Right cardiac atrium (tissue), 5 donors: ENCODE data around the gene LGALS7B. TPM values are rescaled to one million over a fixed set of nuclear protein-coding genes. Genes with fewer than 3 reads are reported as not detected.
"Not testable (repeated sequence)": the region's sequence is repeated elsewhere in the genome, so short reads cannot be mapped to it uniquely, and the experiment has no call there.

Experiments used
- ATAC-seq, 2 donors: fragments of 200-7000 bp; cut with Tn5 transposase; one replicate each; pipeline versions ENCODE4 v1.8.0 to v1.9.1; 2020; ENCODE audit warnings: moderate library complexity in 2 of 2, mild to moderate bottlenecking in 1 of 2
- DNase-seq, 3 donors: peaks; one replicate each; pipeline ENCODE4 v3.0.0-alpha.2; 2020
- H3K27ac ChIP-seq: one replicate; pipeline ENCODE4 v1.5.1; 2013; ENCODE audit warnings: mild to moderate bottlenecking, low read length, control low read depth, moderate library complexity
- H3K27me3 ChIP-seq: one replicate; pipeline ENCODE4 v1.6.1; 2013; ENCODE audit not compliant: control insufficient read depth, insufficient read depth
- H3K4me1 ChIP-seq: one replicate; pipeline ENCODE4 v1.6.1; 2013; ENCODE audit warnings: low read length; ENCODE audit not compliant: control insufficient read depth, insufficient read depth
- H3K4me3 ChIP-seq: one replicate; pipeline ENCODE4 v1.5.1; 2013; ENCODE audit warnings: low read length, control low read depth
- H3K9me3 ChIP-seq: one replicate; pipeline ENCODE4 v1.6.1; 2013; ENCODE audit warnings: low read length; ENCODE audit not compliant: control insufficient read depth
- WGBS: extraction: QIAGEN DNeasy Blood & Tissue Kit; methylation state at CpG from one replicate; pipeline ENCODE4 v1.1.7; 2013; 5-methylcytosine and 5-hydroxymethylcytosine counted together
- intact Hi-C, 4 donors: fragments of 100-400 bp; cut with DNase I; formaldehyde crosslinking; loops; one replicate each; pipeline versions ENCODE4 v1.11.0 to v1.14.0; 2022 to 2023
- polyA plus RNA-seq: library from polyadenylated mRNA; stranded (reverse); fragments of 200-250 nt; gene quantifications from one replicate; pipeline ENCODE4 v1.2.3, GENCODE V29; 2013
- total RNA-seq, 4 donors: library from RNA; stranded (reverse); fragmentation: NEBNext Ultra II Directional; extraction: Animal tissue kit (Norgen Biotek cat#: 25700); gene quantifications; one replicate each; pipeline ENCODE4 v1.2.1, GENCODE V29; 2021
- donor health status: healthy with polysubstance abuse.
- donor health status: DM: no; HTN: yes; CAD: no.
- donor health status: DM: no; HTN: no; CAD: no.
- donor health status: DM: no; HTN: yes; CAD: no; lungs with severe emphysema.
- donor health status: DM: yes; HTN: yes; CAD: no.

Gene LGALS7B
- total and polyA plus RNA-seq, 5 donors: 0.70 TPM; not detected in 4

GRCh38 chr19:38829203-38829602 is 40.2 kb downstream of the LGALS7B start:
- H3K27ac ChIP-seq, ATAC-seq, H3K27me3 ChIP-seq, intact Hi-C loops, H3K9me3 ChIP-seq, H3K4me3 ChIP-seq: not testable (repeated sequence)
- WGBS: 94% methylated on average over 7 of the region's 7 CpGs
- peaks cover 10% of the 10 kb centered on the region for H3K4me1 ChIP-seq
- DNase-seq: peak in 1 of 3 donors; percentile 15

GRCh38 chr19:38830039-38830733 is 41.2 kb downstream of the LGALS7B start:
- Histone ChIP-seq H3K4me1 (peaks cover 10% of the 10 kb centered on the region), H3K4me3 (no peak overlapping the region), H3K9me3 (no peaks in the 10 kb centered on the region), H3K27ac (no peak overlapping the region), H3K27me3 (no peaks in the 10 kb centered on the region)
- ATAC-seq (no peak), DNase-seq (peak in 1 of 3 donors; percentile 4)
- intact Hi-C loops: loop anchor here in 2 of 4 donors (10.0 kb wide), 1 partner anchor 185 kb away; the partner anchor contains the start of gene ACTN4 (in 2 of the 2)
- 82% methylated on average over 4 of the region's 4 CpGs for WGBS

DNA sequence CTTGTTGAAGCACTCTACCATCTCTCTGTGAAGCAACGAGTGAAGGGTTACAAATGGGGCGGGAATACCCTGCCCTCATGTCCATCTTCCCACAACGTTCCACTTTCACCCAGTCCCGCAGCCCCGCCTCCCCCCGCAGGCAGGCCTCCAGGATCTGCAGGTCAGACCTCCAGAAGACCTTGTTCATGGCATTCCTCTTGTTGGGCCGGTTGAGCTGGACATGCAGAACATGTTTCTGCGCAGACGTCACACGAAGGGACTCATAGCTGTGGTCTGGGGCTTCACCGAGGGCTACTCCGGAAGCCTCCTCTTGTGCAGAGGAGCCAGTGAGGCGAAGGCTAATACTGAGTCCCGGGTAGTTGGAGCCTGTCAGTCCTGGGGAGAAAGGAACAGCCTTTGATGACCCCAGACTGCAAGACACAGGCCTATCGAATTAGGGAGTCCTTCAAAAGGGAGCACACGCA is 42.2 kb downstream of the LGALS7B start:
- H3K4me1 ChIP-seq: peaks cover 10% of the 10 kb centered on the region

DNA sequence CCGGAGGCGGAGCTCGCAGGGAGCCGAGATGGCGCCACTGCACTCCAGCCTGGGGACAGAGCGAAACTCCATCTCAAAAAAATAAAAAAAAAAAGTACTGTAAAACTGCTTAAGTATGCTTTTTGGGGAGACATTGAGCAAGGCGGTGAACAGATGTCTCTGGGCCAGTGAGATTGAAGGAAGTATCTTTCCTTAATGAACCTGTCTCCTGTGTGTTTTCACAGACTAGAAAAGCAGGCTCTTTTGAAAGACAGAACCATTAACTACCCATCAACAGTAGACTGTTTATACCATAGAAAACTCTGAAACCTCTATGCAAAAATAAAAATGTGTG is 44.1 kb downstream of the LGALS7B start:
- Histone ChIP-seq H3K9me3 (no peaks in the 10 kb centered on the region), H3K4me3 (no peak overlapping the region), H3K27me3 (no peaks in the 10 kb centered on the region), H3K4me1 (peaks cover 4% of the 10 kb centered on the region), H3K27ac (no peak overlapping the region)
- ATAC-seq (no peak), DNase-seq (no peak)
- intact Hi-C loops: loop anchor here in 3 of 4 donors (2.0 to 10.0 kb wide), 2 partner anchors 16 to 188 kb away; partner anchors contain the start of genes ACTN4 (in 2 of the 3) and HNRNPL (in 1 of the 3)
- 93% methylated on average over 7 of the region's 7 CpGs for WGBS

More for the DNA sequence above, 42.2 kb downstream of the LGALS7B start:
- intact Hi-C loops: loop anchor here in 2 of 4 donors (10.0 kb wide), 1 partner anchor 186 kb away; the partner anchor contains the start of gene ACTN4 (in 2 of the 2)
- H3K9me3 ChIP-seq: no peaks in the 10 kb centered on the region
- H3K27ac ChIP-seq: peak overlapping the region; percentile 97
- peak overlapping the region; percentile 74 for H3K4me3 ChIP-seq
- DNase-seq: peak; percentile 74 to 87 (median 86)
- 3% methylated on average over 16 of the region's 16 CpGs for WGBS
- peak; percentile 59 to 63 for ATAC-seq
- no peaks in the 10 kb centered on the region for H3K27me3 ChIP-seq

GRCh38 chr19:38834104-38834490 is 45.1 kb downstream of the LGALS7B start:
- no peaks in the 10 kb centered on the region for H3K9me3 ChIP-seq
- intact Hi-C loops: loop anchor here in 2 of 4 donors (10.0 kb wide), 1 partner anchor 189 kb away; the partner anchor contains the start of gene ACTN4 (in 2 of the 2)
- H3K27ac ChIP-seq: no peak overlapping the region
- ATAC-seq: no peak
- no peak overlapping the region for H3K4me3 ChIP-seq
- peaks cover 4% of the 10 kb centered on the region for H3K4me1 ChIP-seq
- no peaks in the 10 kb centered on the region for H3K27me3 ChIP-seq
- WGBS: 90% methylated on average over 4 of the region's 4 CpGs
- DNase-seq: peak in 1 of 3 donors; percentile 9

GRCh38 chr19:38834590-38834989 is 45.6 kb downstream of the LGALS7B start:
- no peak overlapping the region for H3K4me3 ChIP-seq
- 95% methylated on average over 6 of the region's 6 CpGs for WGBS
- H3K27me3 ChIP-seq: no peaks in the 10 kb centered on the region
- H3K27ac ChIP-seq: no peak overlapping the region
- intact Hi-C loops: loop anchor here in 2 of 4 donors (10.0 kb wide), 1 partner anchor 190 kb away; the partner anchor contains the start of gene ACTN4 (in 2 of the 2)
- no peak for ATAC-seq
- DNase-seq: peak in 1 of 3 donors; percentile 27
- peaks cover 4% of the 10 kb centered on the region for H3K4me1 ChIP-seq
- H3K9me3 ChIP-seq: no peaks in the 10 kb centered on the region

GRCh38 chr19:38836159-38836982 is 47.4 kb downstream of the LGALS7B start:
- H3K4me1 ChIP-seq: peaks cover 4% of the 10 kb centered on the region
- peak in 2 of 3 donors; percentile 1 to 13 for DNase-seq
- intact Hi-C loops: loop anchor here in 2 of 4 donors (10.0 kb wide), 1 partner anchor 192 kb away; the partner anchor contains the start of gene ACTN4 (in 2 of the 2)
- no peak for ATAC-seq
- no peak overlapping the region for H3K27ac ChIP-seq
- 73% methylated on average over 8 of the region's 8 CpGs for WGBS
- H3K27me3 ChIP-seq: no peaks in the 10 kb centered on the region
- H3K4me3 ChIP-seq: no peak overlapping the region
- H3K9me3 ChIP-seq: no peaks in the 10 kb centered on the region

- Histone ChIP-seq H3K27ac (peak overlapping the region; percentile 11), H3K27me3 (no peaks in the 10 kb centered on the region), H3K4me1 (peaks cover 4% of the 10 kb centered on the region), H3K4me3 (no peak overlapping the region), H3K9me3 (no peaks in the 10 kb centered on the region)
- no peak for ATAC-seq
- peak in 2 of 3 donors; percentile 22 to 38 for DNase-seq
- 80% methylated on average over 6 of the region's 6 CpGs for WGBS
- intact Hi-C loops: loop anchor here in 2 of 4 donors (10.0 kb wide), 1 partner anchor 192 kb away; the partner anchor contains the start of gene ACTN4 (in 2 of the 2)
Measured at GRCh38 chr19:38836983-38837626, 48.1 kb downstream of the LGALS7B start.

GRCh38 chr19:38837656-38838121 is 48.7 kb downstream of the LGALS7B start:
- H3K27ac ChIP-seq: peak overlapping the region; percentile 15
- H3K27me3 ChIP-seq: no peaks in the 10 kb centered on the region
- no peaks in the 10 kb centered on the region for H3K9me3 ChIP-seq
- no peaks in the 10 kb centered on the region for H3K4me1 ChIP-seq
- WGBS: 87% methylated on average over 7 of the region's 7 CpGs
- H3K4me3 ChIP-seq: no peak overlapping the region
- ATAC-seq (no peak), DNase-seq (peak in 1 of 3 donors; percentile 0)
- intact Hi-C loops: loop anchor here in 2 of 4 donors (10.0 kb wide), 1 partner anchor 193 kb away; the partner anchor contains the start of gene ACTN4 (in 2 of the 2)
